ENCODE data around the gene C16orf95.
"Not testable (repeated sequence)": the region's sequence is repeated elsewhere in the genome, so short reads cannot be mapped to it uniquely, and the experiment has no call there.

C16orf95 gene

GRCh38 chr16:87279094-87279658, 38.0 kb downstream of the C16orf95 start:
- no peak for DNase-seq

- DNase-seq, result no peak
Observed at GRCh38 chr16:87278191-87279093, 38.8 kb downstream of the C16orf95 start.

- DNase-seq, result no peak
Observed at GRCh38 chr16:87276924-87277323, 40.3 kb downstream of the C16orf95 start.

- DNase-seq, result no peak
Observed at GRCh38 chr16:87276091-87276701, 41.0 kb downstream of the C16orf95 start.

- no peak for DNase-seq
Observed at GRCh38 chr16:87274794-87275193, 42.4 kb downstream of the C16orf95 start.

GRCh38 chr16:87273471-87274030, 43.6 kb downstream of the C16orf95 start:
- DNase-seq, result no peak

- DNase-seq, result no peak
Observed at GRCh38 chr16:87271256-87271655, 45.9 kb downstream of the C16orf95 start.

- no peak for DNase-seq
Observed at GRCh38 chr16:87267566-87267965, 49.6 kb downstream of the C16orf95 start.

GRCh38 chr16:87266846-87267245, 50.3 kb downstream of the C16orf95 start:
- no peak for DNase-seq

GRCh38 chr16:87265261-87265660, 51.9 kb downstream of the C16orf95 start:
- no peak for DNase-seq

- no peak for DNase-seq
Observed at GRCh38 chr16:87264634-87265033, 52.6 kb downstream of the C16orf95 start.

- no peak for DNase-seq
Observed at GRCh38 chr16:87263418-87264052, 53.7 kb downstream of the C16orf95 start.

GRCh38 chr16:87259431-87259830, 57.8 kb downstream of the C16orf95 start:
- no peak for DNase-seq

- DNase-seq, result not testable (repeated sequence)
Observed at GRCh38 chr16:87258653-87259052, 58.5 kb downstream of the C16orf95 start.

- DNase-seq, result no peak
Observed at GRCh38 chr16:87255866-87256265, 61.3 kb downstream of the C16orf95 start.

GRCh38 chr16:87254734-87255133, 62.5 kb downstream of the C16orf95 start:
- DNase-seq, result no peak

- DNase-seq, result no peak
Observed at GRCh38 chr16:87254296-87254695, 62.9 kb downstream of the C16orf95 start.

GRCh38 chr16:87253536-87253935, 63.7 kb downstream of the C16orf95 start:
- DNase-seq, result no peak

Data from activated effector memory CD4-positive, alpha-beta T cell treated with Interleukin-2 at 50 U/mL for 16 hours (primary cell).